Endothelial cell (in vitro differentiated cells): Measurements from ENCODE around the gene AFF1. TPM values are rescaled to one million over a fixed set of nuclear protein-coding genes. Genes with fewer than 3 reads are reported as not detected.
A peak's percentile ranks its signal among the peaks of the same experiment; 100 is the strongest.

ENCODE experiments used
- DNase-seq: peaks from one replicate; pipeline ENCODE4 v3.0.0; 2021; ENCODE audit warnings: low spot score
- H3K27ac Mint-ChIP-seq: one replicate; pipeline ENCODE4 v1.8.0; 2021; ENCODE audit warnings: mixed read lengths, inconsistent platforms; ENCODE audit not compliant: unreplicated experiment
- H3K27me3 Mint-ChIP-seq: one replicate; pipeline ENCODE4 v1.8.0; 2021; ENCODE audit warnings: mild to moderate bottlenecking, moderate library complexity, mixed read lengths, inconsistent platforms; ENCODE audit not compliant: unreplicated experiment
- H3K36me3 Mint-ChIP-seq: one replicate; pipeline ENCODE4 v1.8.0; 2021; ENCODE audit warnings: mild to moderate bottlenecking, low read depth, mixed read lengths, inconsistent platforms; ENCODE audit not compliant: unreplicated experiment
- H3K4me1 Mint-ChIP-seq: one replicate; pipeline ENCODE4 v1.8.0; 2021; ENCODE audit warnings: mild to moderate bottlenecking, mixed read lengths, inconsistent platforms; ENCODE audit not compliant: unreplicated experiment
- H3K4me3 Mint-ChIP-seq: one replicate; pipeline ENCODE4 v1.8.0; 2021; ENCODE audit warnings: mild to moderate bottlenecking, mixed read lengths, inconsistent platforms; ENCODE audit not compliant: unreplicated experiment
- H3K9me3 Mint-ChIP-seq: one replicate; pipeline ENCODE4 v1.8.0; 2021; ENCODE audit warnings: mixed read lengths, inconsistent platforms; ENCODE audit not compliant: unreplicated experiment
- total RNA-seq: library from RNA; stranded (reverse); fragmentation: NEBNext Ultra II Directional; extraction: Animal tissue kit (Norgen Biotek cat#: 25700); gene quantifications from one replicate; pipeline ENCODE4 v1.2.1, GENCODE V29; 2021; ENCODE audit not compliant: unreplicated experiment
- TF ChIP-seq, protein P1 (sequence below): fragments of 200-600 bp; sonication (generic); IDR thresholded peaks from one replicate; pipeline ENCODE4 v1.5.0; 2021; ENCODE audit warnings: antibody characterized with exemption; ENCODE audit not compliant: unreplicated experiment

Gene AFF1
- total RNA-seq, 1 donor from 2014 or later, result 93.1 TPM

DNA sequence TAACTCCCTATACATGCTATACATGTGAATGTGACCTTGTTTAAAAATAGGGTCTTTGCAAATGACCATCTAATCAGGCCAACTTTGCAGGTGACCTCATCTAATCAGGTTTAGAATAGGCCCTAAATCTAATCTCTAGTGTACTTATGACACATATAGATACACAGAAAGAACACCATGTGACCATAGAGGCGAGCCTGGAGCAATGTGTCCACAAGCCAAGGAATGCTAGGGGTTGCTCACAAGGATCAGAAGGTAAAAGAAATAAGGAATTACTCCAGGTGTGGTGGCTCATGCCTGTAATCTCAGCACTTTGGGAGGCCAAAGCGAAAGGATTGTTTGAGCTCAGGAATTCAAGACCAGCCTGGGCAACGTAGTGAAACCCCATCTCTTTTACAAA lies 32.9 kb upstream of the AFF1 start:
- Mint-ChIP-seq H3K27me3 (peaks cover 5% of the 10 kb centered on the region), H3K27ac (no peak overlapping the region), H3K36me3 (no peaks in the 10 kb centered on the region), H3K4me1 (no peaks in the 10 kb centered on the region), H3K9me3 (no peaks in the 10 kb centered on the region), H3K4me3 (peak overlapping the region; percentile 33)
- TF ChIP-seq, protein P1, sequence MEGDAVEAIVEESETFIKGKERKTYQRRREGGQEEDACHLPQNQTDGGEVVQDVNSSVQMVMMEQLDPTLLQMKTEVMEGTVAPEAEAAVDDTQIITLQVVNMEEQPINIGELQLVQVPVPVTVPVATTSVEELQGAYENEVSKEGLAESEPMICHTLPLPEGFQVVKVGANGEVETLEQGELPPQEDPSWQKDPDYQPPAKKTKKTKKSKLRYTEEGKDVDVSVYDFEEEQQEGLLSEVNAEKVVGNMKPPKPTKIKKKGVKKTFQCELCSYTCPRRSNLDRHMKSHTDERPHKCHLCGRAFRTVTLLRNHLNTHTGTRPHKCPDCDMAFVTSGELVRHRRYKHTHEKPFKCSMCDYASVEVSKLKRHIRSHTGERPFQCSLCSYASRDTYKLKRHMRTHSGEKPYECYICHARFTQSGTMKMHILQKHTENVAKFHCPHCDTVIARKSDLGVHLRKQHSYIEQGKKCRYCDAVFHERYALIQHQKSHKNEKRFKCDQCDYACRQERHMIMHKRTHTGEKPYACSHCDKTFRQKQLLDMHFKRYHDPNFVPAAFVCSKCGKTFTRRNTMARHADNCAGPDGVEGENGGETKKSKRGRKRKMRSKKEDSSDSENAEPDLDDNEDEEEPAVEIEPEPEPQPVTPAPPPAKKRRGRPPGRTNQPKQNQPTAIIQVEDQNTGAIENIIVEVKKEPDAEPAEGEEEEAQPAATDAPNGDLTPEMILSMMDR, result no peak
- no peak for DNase-seq

DNA sequence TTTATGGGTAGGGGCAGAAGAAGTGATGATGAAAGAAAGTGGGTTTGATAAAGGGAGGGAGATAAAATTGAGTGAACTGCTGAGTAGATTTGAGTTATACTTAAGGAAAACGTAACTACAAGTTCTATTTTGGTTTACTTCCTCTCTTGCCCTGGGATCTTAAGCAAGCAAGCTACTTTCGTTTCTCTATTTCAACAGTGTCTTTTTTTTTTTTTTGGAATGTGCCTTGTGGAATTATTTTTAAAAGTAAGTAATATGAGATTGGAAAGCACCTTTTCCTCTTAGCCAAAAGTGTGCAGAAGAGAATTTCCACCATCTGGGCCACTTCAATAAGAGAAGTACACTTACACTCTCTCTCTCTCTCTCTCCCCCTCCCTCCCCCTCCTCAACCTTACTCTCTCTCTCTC lies 26.6 kb upstream of the AFF1 start:
- H3K9me3 Mint-ChIP-seq, result no peaks in the 10 kb centered on the region
- no peak overlapping the region for H3K27ac Mint-ChIP-seq
- H3K4me3 Mint-ChIP-seq, result no peak overlapping the region
- no peaks in the 10 kb centered on the region for H3K36me3 Mint-ChIP-seq
- no peaks in the 10 kb centered on the region for H3K4me1 Mint-ChIP-seq
- no peak for DNase-seq
- TF ChIP-seq, protein P1, result no peak
- H3K27me3 Mint-ChIP-seq, result peaks cover 10% of the 10 kb centered on the region

DNA sequence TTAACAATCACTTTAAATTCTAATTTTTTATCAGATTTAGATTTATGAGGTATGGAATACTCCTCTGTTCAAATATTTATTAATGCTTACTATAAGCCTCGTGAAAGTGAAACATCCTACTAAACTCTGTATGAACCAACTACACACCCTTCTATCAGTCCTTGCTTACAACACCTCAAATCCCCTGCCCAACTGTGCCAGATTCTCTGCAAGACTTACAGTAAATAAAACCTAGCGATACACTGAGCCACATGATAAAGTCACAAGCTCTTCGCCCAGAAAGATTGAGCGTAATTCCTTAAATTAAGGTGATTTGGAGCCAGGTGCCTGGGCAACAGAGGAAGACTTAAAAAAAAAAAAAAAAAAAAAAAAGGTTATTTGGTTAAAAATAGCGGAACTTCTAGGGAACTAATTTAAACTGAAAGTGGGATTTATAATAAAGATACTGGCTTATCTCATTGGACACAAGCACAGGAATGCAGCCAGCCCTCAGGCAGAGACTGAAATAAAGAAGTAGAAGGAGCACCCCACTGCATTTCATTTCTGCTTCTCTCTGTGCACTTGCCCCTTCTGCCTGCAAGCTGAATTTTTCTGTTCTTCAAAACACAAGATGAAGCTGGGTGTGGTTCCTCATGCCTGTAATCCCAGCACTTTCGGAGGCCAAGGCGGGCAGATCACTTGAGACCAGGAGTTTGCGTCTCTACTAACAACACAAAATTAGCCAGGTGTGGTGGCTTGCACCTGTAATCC lies 25.1 kb upstream of the AFF1 start:
- H3K27me3 Mint-ChIP-seq, result peaks cover 6% of the 10 kb centered on the region
- no peaks in the 10 kb centered on the region for H3K9me3 Mint-ChIP-seq
- TF ChIP-seq, protein P1, result no peak
- H3K27ac Mint-ChIP-seq, result no peak overlapping the region
- H3K36me3 Mint-ChIP-seq, result no peaks in the 10 kb centered on the region
- no peak overlapping the region for H3K4me3 Mint-ChIP-seq
- no peaks in the 10 kb centered on the region for H3K4me1 Mint-ChIP-seq
- DNase-seq, result no peak

DNA sequence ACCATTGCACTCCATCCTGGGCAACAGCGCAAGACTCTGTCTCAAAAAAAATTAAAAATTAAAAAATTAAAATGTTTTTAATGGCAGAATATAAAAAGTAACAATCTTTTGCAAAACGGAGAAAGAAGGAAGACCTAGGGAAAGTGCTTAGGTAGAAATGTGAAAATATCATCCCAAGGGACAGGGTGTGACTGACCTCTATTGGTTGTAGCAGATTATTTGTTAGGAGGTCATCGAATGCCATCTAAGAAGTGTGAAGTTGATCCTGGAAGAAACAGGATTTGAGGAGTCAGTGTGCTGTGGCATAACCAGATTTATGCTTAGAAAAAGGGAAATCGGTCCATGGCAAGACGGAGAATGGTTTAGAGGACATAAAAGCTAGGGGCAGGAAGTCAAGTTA lies 24.4 kb upstream of the AFF1 start:
- H3K36me3 Mint-ChIP-seq, result no peaks in the 10 kb centered on the region
- H3K27me3 Mint-ChIP-seq, result peaks cover 9% of the 10 kb centered on the region
- no peak for DNase-seq
- H3K4me1 Mint-ChIP-seq, result no peaks in the 10 kb centered on the region
- H3K9me3 Mint-ChIP-seq, result no peaks in the 10 kb centered on the region
- TF ChIP-seq, protein P1, result no peak
- H3K27ac Mint-ChIP-seq, result no peak overlapping the region
- no peak overlapping the region for H3K4me3 Mint-ChIP-seq

DNA sequence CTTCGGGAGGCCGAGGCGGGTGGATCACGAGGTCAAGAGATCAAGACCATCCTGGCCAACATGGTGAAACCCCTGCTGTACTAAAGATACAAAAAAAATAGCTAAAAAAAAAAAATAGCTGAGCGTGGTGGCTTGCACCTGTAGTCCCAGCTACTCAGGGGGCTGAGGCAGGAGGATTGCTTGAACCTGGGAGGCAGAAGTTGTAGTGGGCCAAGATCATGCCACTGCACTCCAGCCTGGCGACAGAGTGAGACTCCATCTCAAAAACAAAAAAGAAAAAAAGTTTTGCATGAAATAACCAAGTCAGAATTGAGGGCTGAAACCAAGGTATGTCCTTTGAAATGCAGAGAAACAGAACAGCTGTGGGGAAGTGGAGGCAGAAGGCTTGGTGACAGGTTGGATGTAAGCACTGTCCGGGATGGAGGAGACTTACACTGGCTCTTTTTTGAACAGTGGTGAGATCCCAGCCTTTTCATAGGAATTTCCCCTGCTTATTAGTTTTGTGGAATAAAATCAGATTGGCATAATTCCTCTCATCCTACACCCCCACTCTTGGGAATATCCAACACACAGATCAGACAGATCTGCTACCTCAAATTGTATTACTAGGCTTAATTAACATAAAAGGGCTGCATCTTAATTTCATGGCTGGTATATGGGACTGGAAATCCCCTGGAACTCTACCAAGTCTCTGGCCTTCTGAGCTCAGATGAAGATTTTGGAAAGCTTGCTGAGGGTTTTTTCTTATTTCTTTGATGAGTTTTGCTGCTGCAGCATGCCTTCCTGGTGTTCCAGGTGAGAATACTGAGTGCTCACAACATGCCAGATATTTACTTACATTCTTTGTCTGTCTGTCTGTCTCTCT lies 23.8 kb upstream of the AFF1 start:
- H3K27me3 Mint-ChIP-seq, result peaks cover 9% of the 10 kb centered on the region
- TF ChIP-seq, protein P1, result no peak
- H3K4me1 Mint-ChIP-seq, result no peaks in the 10 kb centered on the region
- H3K36me3 Mint-ChIP-seq, result no peaks in the 10 kb centered on the region
- H3K4me3 Mint-ChIP-seq, result no peak overlapping the region
- no peaks in the 10 kb centered on the region for H3K9me3 Mint-ChIP-seq
- H3K27ac Mint-ChIP-seq, result no peak overlapping the region
- DNase-seq, result no peak
